NCI-H345 (cell line): Measurements from ENCODE around the gene KAT5.
"Not testable (repeated sequence)": the region's sequence is repeated elsewhere in the genome, so short reads cannot be mapped to it uniquely, and the experiment has no call there.

Experiments
- DNase-seq: peaks from one replicate; lab custom pipeline; 2025; lab: John Stamatoyannopoulos, UW

Gene KAT5

GRCh38 chr11:65711785-65712632 is at the start of gene KAT5:
Gene KAT5 (plus strand): TSS chr11:65712252. CDS start chr11:65712268, 16 bp downstream.
- DNase-seq = peak; percentile 98

- peak; percentile 87 for DNase-seq
Observed at GRCh38 chr11:65662799-65663638, 49.0 kb upstream of the KAT5 start, which contains the start of gene RELA. Gene RELA (minus strand): TSS chr11:65662916. CDS start chr11:65662832, 84 bp downstream.

GRCh38 chr11:65663639-65664200 is 48.3 kb upstream of the KAT5 start:
- DNase-seq = no peak

GRCh38 chr11:65672180-65672860 is 39.7 kb upstream of the KAT5 start:
- no peak for DNase-seq

- DNase-seq = no peak
Observed at GRCh38 chr11:65672982-65673381, 39.1 kb upstream of the KAT5 start.

- DNase-seq = no peak
Observed at GRCh38 chr11:65680192-65680743, 31.8 kb upstream of the KAT5 start.

GRCh38 chr11:65683480-65683879 is 28.6 kb upstream of the KAT5 start:
- not testable (repeated sequence) for DNase-seq

GRCh38 chr11:65685981-65686380 is 26.1 kb upstream of the KAT5 start:
- DNase-seq = no peak

- not testable (repeated sequence) for DNase-seq
Observed at GRCh38 chr11:65691847-65692246, 20.2 kb upstream of the KAT5 start.

GRCh38 chr11:65692367-65692766 is 19.7 kb upstream of the KAT5 start:
- no peak for DNase-seq

- peak; percentile 96 for DNase-seq
Observed at GRCh38 chr11:65695459-65696241, 16.4 kb upstream of the KAT5 start.

- no peak for DNase-seq
Observed at GRCh38 chr11:65696802-65697552, 15.1 kb upstream of the KAT5 start.

GRCh38 chr11:65698205-65698604 is 13.8 kb upstream of the KAT5 start:
- DNase-seq = no peak

GRCh38 chr11:65699306-65699705 is 12.7 kb upstream of the KAT5 start:
- DNase-seq = no peak

GRCh38 chr11:65700399-65700798 is 11.7 kb upstream of the KAT5 start:
- DNase-seq = no peak

- DNase-seq = no peak
Observed at GRCh38 chr11:65701686-65702085, 10.4 kb upstream of the KAT5 start.

- no peak for DNase-seq
Observed at GRCh38 chr11:65703846-65704245, 8.2 kb upstream of the KAT5 start.

GRCh38 chr11:65706303-65706763 is 5.7 kb upstream of the KAT5 start:
- peak; percentile 17 for DNase-seq

GRCh38 chr11:65707002-65707401 is 5.0 kb upstream of the KAT5 start:
- DNase-seq = not testable (repeated sequence)

GRCh38 chr11:65708451-65708850 is 3.6 kb upstream of the KAT5 start:
- DNase-seq = no peak
